ENCODE measurements around the gene MAP3K13.

GRCh38 chr3:185405243-185405642 is 42.3 kb downstream of the MAP3K13 start:
- TF ChIP-seq TAF1 (IDR thresholded peaks at IDR 0.05; ENCODE audit: borderline replicate concordance, low read depth, low read length) = no peak
- TF ChIP-seq POLR2A (IDR thresholded peaks at IDR 0.05; ENCODE audit: low read depth, low read length) = no peak

Data from GM12878 (cell line).